22Rv1 (cell line): ENCODE data around the gene ZFYVE26.

Experiments
- H3K27ac ChIP-seq: fragments of 450-650 bp; 2 replicates; pipeline ENCODE4 v1.5.1; 2017
- ZFX ChIP-seq: fragments of 450-650 bp; IDR thresholded peaks from 2 replicates; pipeline ENCODE4 v1.6.1; 2017; ENCODE audit warnings: antibody characterized with exemption, borderline replicate concordance
- TF ChIP-seq, protein P1 (sequence below): fragments of 450-650 bp; IDR thresholded peaks from 2 replicates; pipeline ENCODE4 v1.5.1; 2017; ENCODE audit warnings: mild to moderate bottlenecking

The ZFYVE26 gene

DNA sequence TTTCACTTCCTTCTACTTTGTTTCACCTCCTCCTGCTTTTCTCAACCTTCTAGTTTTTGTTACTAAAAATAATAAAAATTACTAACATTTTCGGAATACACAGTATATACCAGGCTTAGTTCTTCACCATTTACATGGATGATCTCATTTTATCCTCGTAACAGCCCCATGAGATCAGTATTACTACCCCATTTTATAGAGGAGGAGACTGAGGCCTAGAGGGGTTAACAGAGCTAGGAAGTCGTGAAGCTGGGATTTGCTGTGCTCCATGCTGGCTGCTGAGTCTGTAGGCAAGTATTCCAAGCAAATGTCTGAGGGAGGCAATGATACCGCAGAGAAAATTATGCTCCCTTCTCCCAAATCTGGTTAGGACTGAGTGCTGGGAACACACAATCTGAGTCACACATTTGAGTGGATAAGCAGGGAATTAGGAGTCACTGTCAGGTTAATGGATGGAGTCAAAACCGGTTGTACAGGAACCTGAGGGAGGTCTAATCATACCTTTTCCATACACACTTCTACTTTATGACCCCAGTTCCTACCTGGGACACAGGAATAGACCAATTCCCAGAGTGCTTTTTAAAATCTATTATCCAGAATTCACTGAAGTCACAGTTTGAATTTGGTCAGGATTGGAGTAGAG, 51.1 kb downstream of the ZFYVE26 start:
- peak overlapping the region; percentile 14; the same call in 1 of the 2 replicates for H3K27ac ChIP-seq
- TF ChIP-seq, protein P1, sequence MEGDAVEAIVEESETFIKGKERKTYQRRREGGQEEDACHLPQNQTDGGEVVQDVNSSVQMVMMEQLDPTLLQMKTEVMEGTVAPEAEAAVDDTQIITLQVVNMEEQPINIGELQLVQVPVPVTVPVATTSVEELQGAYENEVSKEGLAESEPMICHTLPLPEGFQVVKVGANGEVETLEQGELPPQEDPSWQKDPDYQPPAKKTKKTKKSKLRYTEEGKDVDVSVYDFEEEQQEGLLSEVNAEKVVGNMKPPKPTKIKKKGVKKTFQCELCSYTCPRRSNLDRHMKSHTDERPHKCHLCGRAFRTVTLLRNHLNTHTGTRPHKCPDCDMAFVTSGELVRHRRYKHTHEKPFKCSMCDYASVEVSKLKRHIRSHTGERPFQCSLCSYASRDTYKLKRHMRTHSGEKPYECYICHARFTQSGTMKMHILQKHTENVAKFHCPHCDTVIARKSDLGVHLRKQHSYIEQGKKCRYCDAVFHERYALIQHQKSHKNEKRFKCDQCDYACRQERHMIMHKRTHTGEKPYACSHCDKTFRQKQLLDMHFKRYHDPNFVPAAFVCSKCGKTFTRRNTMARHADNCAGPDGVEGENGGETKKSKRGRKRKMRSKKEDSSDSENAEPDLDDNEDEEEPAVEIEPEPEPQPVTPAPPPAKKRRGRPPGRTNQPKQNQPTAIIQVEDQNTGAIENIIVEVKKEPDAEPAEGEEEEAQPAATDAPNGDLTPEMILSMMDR: no peak
- TF ChIP-seq ZFX: no peak

DNA sequence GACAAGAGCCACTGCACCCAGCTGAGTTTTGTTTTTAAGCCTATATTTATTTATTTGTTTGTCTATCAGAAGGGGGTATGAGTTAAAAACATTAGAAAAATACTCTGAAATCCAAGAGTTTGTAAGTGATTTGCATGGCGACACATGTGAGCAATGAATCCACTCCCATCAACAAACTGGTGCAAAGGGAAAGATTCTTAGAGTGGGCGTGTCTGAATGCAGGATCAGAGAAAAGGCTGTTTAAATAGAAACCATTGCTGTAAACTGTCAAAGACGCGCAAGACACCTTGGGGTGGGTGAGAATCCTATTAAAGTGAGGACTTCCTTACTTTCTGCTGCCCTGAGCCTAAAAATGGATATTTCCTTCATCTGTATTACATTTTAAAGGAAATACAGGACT, 51.9 kb downstream of the ZFYVE26 start:
- no peak for TF ChIP-seq ZFX
- TF ChIP-seq, protein P1: no peak
- H3K27ac ChIP-seq: peak overlapping the region; percentile 38; the same call in 1 of the 2 replicates

DNA sequence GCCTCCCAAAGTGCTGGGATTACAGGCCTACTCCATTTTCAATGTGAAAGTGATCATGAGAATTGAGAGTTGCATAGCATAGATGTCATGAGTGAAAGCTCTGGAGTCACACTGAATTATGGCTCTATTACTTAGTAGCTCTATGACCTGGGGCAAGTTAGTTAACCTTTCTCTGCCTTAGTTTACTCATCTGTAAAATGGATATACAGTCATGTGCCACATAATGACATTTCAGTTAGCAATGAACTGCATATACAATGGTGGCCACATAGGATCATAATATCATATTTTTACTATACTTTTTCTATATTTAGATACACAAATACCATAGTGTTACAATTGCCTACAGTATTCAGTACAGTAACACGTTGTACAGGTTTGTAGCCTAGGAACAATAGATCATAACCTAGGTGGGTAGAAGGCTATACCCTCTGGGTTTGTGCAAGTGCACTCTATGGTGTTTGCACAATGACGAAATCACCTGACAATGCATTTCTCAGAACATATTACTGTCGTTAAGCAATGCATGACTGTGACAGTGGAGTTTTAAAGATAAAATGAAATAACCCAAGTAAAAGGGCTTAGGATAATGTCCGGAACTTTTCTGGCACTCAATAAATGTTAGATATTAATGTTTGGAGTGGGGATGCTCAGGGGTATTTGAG, 53.1 kb downstream of the ZFYVE26 start:
- peak overlapping the region; percentile 38 for H3K27ac ChIP-seq
- no peak for TF ChIP-seq ZFX
- TF ChIP-seq, protein P1: no peak

DNA sequence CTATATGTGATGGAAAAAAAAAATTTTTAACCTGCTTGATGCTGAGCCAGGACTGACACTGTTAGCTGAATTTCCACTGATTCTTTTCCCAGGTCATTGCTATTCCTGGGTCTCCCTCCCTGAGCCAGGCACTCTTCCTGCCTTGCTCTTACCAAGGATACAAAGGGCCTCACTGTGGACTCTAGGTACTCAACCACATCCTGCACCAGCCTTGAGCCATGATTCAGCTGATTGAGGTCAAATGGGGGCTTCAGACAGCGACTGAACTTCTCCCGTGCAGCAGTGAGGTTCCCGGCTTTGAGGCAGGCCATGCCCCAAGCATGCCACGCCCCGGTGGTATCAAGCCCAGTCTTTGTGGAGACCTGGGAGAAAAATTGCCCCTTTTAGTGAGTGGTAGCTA, 54.3 kb downstream of the ZFYVE26 start:
- TF ChIP-seq ZFX: no peak
- TF ChIP-seq, protein P1: no peak
- no peak overlapping the region for H3K27ac ChIP-seq

DNA sequence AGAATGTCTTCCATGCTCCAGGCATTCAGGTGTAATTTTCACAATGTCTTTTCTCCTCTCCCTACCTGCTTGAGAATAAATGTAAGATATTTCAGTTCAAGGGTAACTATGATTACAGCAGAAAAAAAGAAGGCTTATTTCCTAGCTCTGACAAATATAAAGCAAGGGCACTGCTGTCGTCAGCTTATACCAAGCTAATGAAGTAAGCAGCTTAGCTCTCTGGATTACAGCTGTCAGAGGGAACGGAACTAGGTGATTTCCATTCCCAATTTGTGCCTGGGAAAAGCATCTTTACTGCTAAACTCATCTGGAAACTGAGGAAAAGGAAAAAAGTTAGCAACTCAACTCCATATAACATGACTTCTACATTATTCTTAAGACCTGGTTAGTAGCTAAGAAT, 56.5 kb downstream of the ZFYVE26 start:
- TF ChIP-seq, protein P1: no peak
- no peak for TF ChIP-seq ZFX
- no peak overlapping the region for H3K27ac ChIP-seq

DNA sequence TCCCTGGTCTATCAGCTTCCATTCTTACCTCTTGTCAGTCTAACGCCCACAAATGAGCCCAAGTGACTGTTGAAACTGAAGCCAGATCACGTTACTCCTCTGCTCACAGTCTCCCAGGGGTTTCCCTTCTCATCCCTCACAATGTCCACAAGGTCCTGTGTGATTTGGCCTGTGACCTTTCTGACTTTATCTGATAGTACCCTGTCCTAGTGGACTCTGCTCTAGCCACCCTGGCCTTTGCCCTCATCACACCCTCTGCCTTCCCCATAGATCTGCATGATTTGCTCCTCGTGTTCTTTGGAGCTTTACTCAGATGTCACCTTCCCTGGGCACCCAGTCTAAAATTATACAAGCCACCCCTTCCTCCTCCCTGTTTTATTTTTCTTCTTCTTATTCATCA, 59.2 kb downstream of the ZFYVE26 start:
- no peak overlapping the region for H3K27ac ChIP-seq
- TF ChIP-seq, protein P1: no peak
- no peak for TF ChIP-seq ZFX

DNA sequence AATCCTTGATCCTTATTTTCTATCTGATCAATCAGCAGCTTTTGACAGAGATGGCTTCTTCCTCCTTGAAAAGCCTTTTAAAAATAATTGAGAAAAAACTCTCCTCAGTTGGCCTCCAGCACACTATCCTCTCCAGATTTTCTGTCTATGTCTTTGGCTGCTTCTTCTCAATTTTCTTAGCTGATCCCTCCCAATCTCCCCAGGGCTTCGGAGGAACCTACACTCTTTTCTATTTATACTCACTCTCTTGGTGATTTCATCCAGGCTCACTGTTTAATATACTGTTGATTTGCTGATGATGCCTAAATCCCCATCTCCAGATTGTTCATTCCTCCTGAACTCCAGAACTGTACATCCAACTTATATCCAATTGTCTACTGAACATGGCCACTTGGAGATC, 59.9 kb downstream of the ZFYVE26 start:
- no peak for TF ChIP-seq ZFX
- TF ChIP-seq, protein P1: no peak
- no peak overlapping the region for H3K27ac ChIP-seq
